Activated T-helper 9 cell treated with anti-CD3 and anti-CD28 coated beads, Interleukin-2, amount 50 U/mL, for 16 hours (primary cell): ENCODE measurements around the gene SGIP1.

ENCODE experiments used
- DNase-seq: peaks from one replicate; pipeline ENCODE4 v3.0.0-alpha.2; 2020; ENCODE audit warnings: low read depth

SGIP1 gene

GRCh38 chr1:66521721-66522365 is 12.1 kb upstream of the SGIP1 start:
- DNase-seq: no peak

GRCh38 chr1:66523562-66523961 is 10.4 kb upstream of the SGIP1 start:
- DNase-seq: no peak

GRCh38 chr1:66525086-66525485 is 8.9 kb upstream of the SGIP1 start:
- no peak for DNase-seq

GRCh38 chr1:66526036-66526435 is 7.9 kb upstream of the SGIP1 start:
- no peak for DNase-seq

- DNase-seq: no peak
These were observed 7.0 kb upstream of the SGIP1 start for GRCh38 chr1:66526991-66527390.

- no peak for DNase-seq
These were observed 6.3 kb upstream of the SGIP1 start for GRCh38 chr1:66527686-66528085.

- no peak for DNase-seq
These were observed 5.4 kb upstream of the SGIP1 start for GRCh38 chr1:66528580-66528979.

- DNase-seq: no peak
These were observed 1.7 kb upstream of the SGIP1 start for GRCh38 chr1:66532214-66532613.

GRCh38 chr1:66532798-66533783 is 862 bp upstream of the SGIP1 start:
- DNase-seq: no peak

GRCh38 chr1:66535061-66535460 is 1.1 kb downstream of the SGIP1 start:
- DNase-seq: no peak

- no peak for DNase-seq
These were observed 1.9 kb downstream of the SGIP1 start for GRCh38 chr1:66535853-66536252.

GRCh38 chr1:66537718-66538117 is 3.8 kb downstream of the SGIP1 start:
- DNase-seq: no peak

- no peak for DNase-seq
These were observed 5.5 kb downstream of the SGIP1 start for GRCh38 chr1:66539491-66539890.

GRCh38 chr1:66540434-66541032 is 6.6 kb downstream of the SGIP1 start:
- DNase-seq: no peak

- no peak for DNase-seq
These were observed 8.4 kb downstream of the SGIP1 start for GRCh38 chr1:66542314-66542713.

- DNase-seq: no peak
These were observed 9.1 kb downstream of the SGIP1 start for GRCh38 chr1:66542811-66543767.

- no peak for DNase-seq
These were observed 12.3 kb downstream of the SGIP1 start for GRCh38 chr1:66546047-66546810.

- DNase-seq: no peak
These were observed 15.1 kb downstream of the SGIP1 start for GRCh38 chr1:66549017-66549416.

GRCh38 chr1:66550243-66550642 is 16.3 kb downstream of the SGIP1 start:
- DNase-seq: no peak

- DNase-seq: no peak
These were observed 18.3 kb downstream of the SGIP1 start for GRCh38 chr1:66552287-66552686.

- no peak for DNase-seq
These were observed 18.9 kb downstream of the SGIP1 start for GRCh38 chr1:66552829-66553228.
